Lower lobe of right lung (tissue), 2 donors: Measurements from ENCODE around the gene ATP10B. TPM values are rescaled to one million over a fixed set of nuclear protein-coding genes. Genes with fewer than 3 reads are reported as not detected.
A peak's percentile ranks its signal among the peaks of the same experiment; 100 is the strongest.
"Not testable (repeated sequence)": the region's sequence is repeated elsewhere in the genome, so short reads cannot be mapped to it uniquely, and the experiment has no call there.

ENCODE experiments used
- ATAC-seq, 2 donors: fragments of 200-7000 bp; cut with Tn5 transposase; one replicate each; pipeline ENCODE4 v1.9.1; 2020 to 2022; ENCODE audit warnings: mild to moderate bottlenecking in 2 of 2, moderate library complexity in 2 of 2
- DNase-seq: peaks from one replicate; pipeline ENCODE4 v3.0.0-alpha.2; 2020
- H3K27ac ChIP-seq: fragments of 200-600 bp; one replicate; pipeline ENCODE4 v1.8.0; 2022
- H3K27me3 ChIP-seq: fragments of 200-600 bp; one replicate; pipeline ENCODE4 v1.8.0; 2022; ENCODE audit warnings: low read depth
- H3K36me3 ChIP-seq: fragments of 200-600 bp; one replicate; pipeline ENCODE4 v1.8.0; 2022; ENCODE audit warnings: mild to moderate bottlenecking
- H3K4me1 ChIP-seq: fragments of 200-600 bp; one replicate; pipeline ENCODE4 v1.8.0; 2022
- H3K4me3 ChIP-seq: fragments of 200-600 bp; one replicate; pipeline ENCODE4 v1.8.0; 2022; ENCODE audit warnings: mild to moderate bottlenecking
- H3K9me3 ChIP-seq: fragments of 200-600 bp; one replicate; pipeline ENCODE4 v1.8.0; 2022
- intact Hi-C: fragments of 100-400 bp; cut with DNase I; formaldehyde crosslinking; loops from one replicate; pipeline ENCODE4 v1.11.0; 2022
- long read RNA-seq: library from polyadenylated mRNA; unstranded; transcript quantifications from one replicate; pipeline ENCODE4 v2.0.0, GENCODE V29; 2021
- total RNA-seq: library from RNA; stranded (reverse); fragmentation: NEBNext Ultra II Directional; extraction: Animal tissue kit (Norgen Biotek cat#: 25700); gene quantifications from one replicate; pipeline ENCODE4 v1.2.1, GENCODE V29; 2021
- TF ChIP-seq, protein P1 (sequence below): fragments of 200-600 bp; IDR thresholded peaks from one replicate; pipeline ENCODE4 v1.8.0; 2022; ENCODE audit warnings: antibody characterized with exemption, mild to moderate bottlenecking
- donor health status: DM: no; HTN: yes; CAD: no; lungs with severe emphysema.

ATP10B gene
- total RNA-seq = not detected
- long read RNA-seq = 0 reads

GRCh38 chr5:160852049-160852448 lies at the start of gene ATP10B:
Gene ATP10B (minus strand): TSS chr5:160852211. CDS start chr5:160688074, 164,137 bp downstream.
- Histone ChIP-seq H3K9me3 (no peaks in the 10 kb centered on the region), H3K4me1 (no peaks in the 10 kb centered on the region), H3K27ac (no peak within 1 kb of the TSS), H3K36me3 (no peaks in the 10 kb centered on the region), H3K27me3 (no peaks in the 10 kb centered on the region), H3K4me3 (no peak within 1 kb of the TSS)
- ATAC-seq (no peak), DNase-seq (no peak)
- TF ChIP-seq, protein P1, sequence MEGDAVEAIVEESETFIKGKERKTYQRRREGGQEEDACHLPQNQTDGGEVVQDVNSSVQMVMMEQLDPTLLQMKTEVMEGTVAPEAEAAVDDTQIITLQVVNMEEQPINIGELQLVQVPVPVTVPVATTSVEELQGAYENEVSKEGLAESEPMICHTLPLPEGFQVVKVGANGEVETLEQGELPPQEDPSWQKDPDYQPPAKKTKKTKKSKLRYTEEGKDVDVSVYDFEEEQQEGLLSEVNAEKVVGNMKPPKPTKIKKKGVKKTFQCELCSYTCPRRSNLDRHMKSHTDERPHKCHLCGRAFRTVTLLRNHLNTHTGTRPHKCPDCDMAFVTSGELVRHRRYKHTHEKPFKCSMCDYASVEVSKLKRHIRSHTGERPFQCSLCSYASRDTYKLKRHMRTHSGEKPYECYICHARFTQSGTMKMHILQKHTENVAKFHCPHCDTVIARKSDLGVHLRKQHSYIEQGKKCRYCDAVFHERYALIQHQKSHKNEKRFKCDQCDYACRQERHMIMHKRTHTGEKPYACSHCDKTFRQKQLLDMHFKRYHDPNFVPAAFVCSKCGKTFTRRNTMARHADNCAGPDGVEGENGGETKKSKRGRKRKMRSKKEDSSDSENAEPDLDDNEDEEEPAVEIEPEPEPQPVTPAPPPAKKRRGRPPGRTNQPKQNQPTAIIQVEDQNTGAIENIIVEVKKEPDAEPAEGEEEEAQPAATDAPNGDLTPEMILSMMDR = no peak
- intact Hi-C loops = no loop called here

DNA sequence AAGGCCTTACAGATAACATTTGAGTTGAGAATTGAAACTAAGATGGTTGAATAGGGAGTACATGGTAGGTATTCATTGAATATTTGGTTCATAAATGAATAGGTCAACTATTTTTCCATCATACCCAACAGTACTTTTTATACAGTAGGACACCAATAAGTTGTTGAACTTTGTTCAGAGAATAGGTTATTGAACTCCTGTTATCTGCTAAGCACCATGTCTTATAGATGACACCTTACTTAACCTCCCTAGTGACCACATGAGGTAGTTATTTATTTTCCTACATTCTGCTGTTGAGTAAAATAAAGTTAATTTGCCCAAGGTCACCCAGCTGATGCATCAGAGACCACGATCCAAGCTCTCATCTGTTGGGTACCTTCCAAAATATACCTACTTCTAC lies 49.6 kb upstream of the ATP10B start:
- H3K9me3 ChIP-seq = no peaks in the 10 kb centered on the region
- intact Hi-C loops = no loop called here
- H3K27ac ChIP-seq = no peak overlapping the region
- no peaks in the 10 kb centered on the region for H3K27me3 ChIP-seq
- TF ChIP-seq, protein P1 = no peak
- no peaks in the 10 kb centered on the region for H3K4me1 ChIP-seq
- no peaks in the 10 kb centered on the region for H3K36me3 ChIP-seq
- DNase-seq = no peak
- no peak for ATAC-seq
- no peak overlapping the region for H3K4me3 ChIP-seq

DNA sequence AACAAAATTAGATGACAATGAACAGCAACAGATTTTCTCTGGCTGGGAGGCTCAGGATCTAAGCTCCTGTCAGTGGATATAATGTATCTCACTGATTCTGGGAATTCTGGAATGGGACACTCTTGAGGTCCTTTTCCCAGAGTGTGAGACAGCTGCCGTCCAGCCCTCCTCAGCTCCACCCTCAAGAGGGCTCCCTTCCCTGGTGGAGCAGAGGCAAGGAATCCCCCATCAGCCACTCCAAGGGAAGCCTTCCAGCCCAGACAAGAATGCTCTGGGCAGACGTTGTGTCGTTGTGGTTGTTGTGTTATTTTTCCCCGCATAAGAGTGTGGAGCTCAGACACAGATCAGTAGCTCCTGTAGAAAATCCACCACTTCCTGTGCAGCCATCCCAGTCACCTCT lies 47.7 kb upstream of the ATP10B start:
- TF ChIP-seq, protein P1 = no peak
- DNase-seq = no peak
- ATAC-seq = no peak
- no peaks in the 10 kb centered on the region for H3K36me3 ChIP-seq
- no peaks in the 10 kb centered on the region for H3K9me3 ChIP-seq
- H3K4me1 ChIP-seq = no peaks in the 10 kb centered on the region
- no peaks in the 10 kb centered on the region for H3K27me3 ChIP-seq
- H3K4me3 ChIP-seq = no peak overlapping the region
- no peak overlapping the region for H3K27ac ChIP-seq
- intact Hi-C loops = no loop called here

GRCh38 chr5:160893180-160893964 lies 41.4 kb upstream of the ATP10B start:
- not testable (repeated sequence) for ATAC-seq, H3K36me3 ChIP-seq

GRCh38 chr5:160887780-160888179 lies 35.8 kb upstream of the ATP10B start:
- intact Hi-C loops = no loop called here
- Histone ChIP-seq H3K4me3 (no peak overlapping the region), H3K27me3 (no peaks in the 10 kb centered on the region), H3K27ac (no peak overlapping the region), H3K4me1 (no peaks in the 10 kb centered on the region), H3K36me3 (no peaks in the 10 kb centered on the region), H3K9me3 (no peaks in the 10 kb centered on the region)
- ATAC-seq (peak; percentile 87 to 90), DNase-seq (no peak)
- TF ChIP-seq, protein P1 = no peak

More at GRCh38 chr5:160893180-160893964, 41.4 kb upstream of the ATP10B start:
- DNase-seq, H3K27me3 ChIP-seq, H3K4me1 ChIP-seq, intact Hi-C loops, H3K9me3 ChIP-seq, H3K27ac ChIP-seq, H3K4me3 ChIP-seq: not testable (repeated sequence)

DNA sequence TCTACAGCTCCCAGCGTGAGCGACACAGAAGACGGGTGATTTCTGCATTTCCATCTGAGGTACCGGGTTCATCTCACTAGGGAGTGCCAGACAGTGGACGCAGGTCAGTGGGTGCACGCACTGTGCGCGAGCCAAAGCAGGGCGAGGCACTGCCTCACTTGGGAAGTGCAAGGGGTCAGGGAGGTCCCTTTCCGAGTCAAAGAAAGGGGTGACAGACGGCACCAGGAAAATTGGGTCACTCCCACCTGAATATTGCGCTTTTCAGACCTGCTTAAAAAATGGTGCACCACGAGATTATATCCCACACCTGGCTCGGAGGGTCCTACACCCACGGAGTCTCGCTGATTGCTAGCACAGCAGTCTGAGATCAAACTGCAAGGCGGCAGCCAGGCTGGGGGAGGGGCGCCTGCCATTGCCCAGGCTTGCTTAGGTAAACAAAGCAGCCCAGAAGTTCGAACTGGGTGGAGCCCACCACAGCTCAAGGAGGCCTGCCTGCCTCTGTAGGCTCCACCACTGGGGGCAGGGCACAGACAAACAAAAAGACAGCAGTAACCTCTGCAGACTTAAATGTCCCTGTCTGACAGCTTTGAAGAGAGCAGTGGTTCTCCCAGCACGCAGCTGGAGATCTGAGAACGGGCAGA lies 21.7 kb upstream of the ATP10B start:
- intact Hi-C loops, H3K27ac ChIP-seq, H3K4me1 ChIP-seq, H3K36me3 ChIP-seq, DNase-seq, ATAC-seq, H3K9me3 ChIP-seq, H3K4me3 ChIP-seq, H3K27me3 ChIP-seq: not testable (repeated sequence)
